HCT116 (cell line): ENCODE data around the gene TOR1AIP1. TPM values are rescaled to one million over a fixed set of nuclear protein-coding genes. Genes with fewer than 3 reads are reported as not detected.
"Not testable (repeated sequence)": the region's sequence is repeated elsewhere in the genome, so short reads cannot be mapped to it uniquely, and the experiment has no call there.

Experiments
- ATAC-seq: fragments of 200-7000 bp; cut with Tn5 transposase; 2 replicates; pipeline ENCODE4 v1.9.1; 2020; ENCODE audit warnings: mild to moderate bottlenecking, moderate library complexity
- BruUV-seq: library from RNA; stranded (reverse); fragments of 400-500 nt; replicated peaks from 2 replicates; lab custom pipeline; 2021; lab: Mats Ljungman, UMichigan
- CTCF ChIA-PET: fragments of 300-600 bp; sonication (Branson Sonifier 250); formaldehyde crosslinking; loops from one replicate; lab custom pipeline; 2021; ENCODE audit warnings: antibody characterized with exemption; lab: Charles Lee
- POLR2A ChIA-PET: fragments of 300-600, 350-600 bp; sonication (Branson Sonifier 250); formaldehyde crosslinking; loops from one replicate; lab custom pipeline; 2021; ENCODE audit warnings: antibody characterized with exemption; lab: Charles Lee
- RAD21 ChIA-PET, 2 experiments: fragments of 300-600 bp; sonication (Branson Sonifier 250); formaldehyde crosslinking; loops; one replicate each; lab custom pipeline; 2023; ENCODE audit warnings: low total read pairs in 2 of 2; ENCODE audit not compliant: uncharacterized antibody in 2 of 2, unreplicated experiment in 2 of 2, low non-redundant PET in 1 of 2; lab: Charles Lee
- DNase-seq: peaks from one replicate; pipeline ENCODE4 v3.0.0-alpha.2; 2010; ENCODE audit warnings: low read depth, low spot score
- H2AFZ ChIP-seq: fragments of 200-600 bp; shearing (Covaris generic), sonication (generic); 2 replicates; pipeline ENCODE4 v1.6.1; 2017; ENCODE audit warnings: low read depth, mixed run types, mixed read lengths, antibody characterized with exemption, low read length; ENCODE audit not compliant: poor library complexity, severe bottlenecking
- H3K27ac ChIP-seq: 2 replicates; pipeline ENCODE4 v1.5.1; 2012; ENCODE audit warnings: low read depth, low read length
- H3K27me3 ChIP-seq: fragments of 200-600 bp; sonication (generic); 2 replicates; pipeline ENCODE4 v1.6.1; 2016; ENCODE audit warnings: mixed run types, low read length, mixed read lengths; ENCODE audit not compliant: insufficient read depth
- H3K36me3 ChIP-seq, 2 experiments: fragments of 200-500 bp in 1 of 2; fragments of 200-600 bp in 1 of 2; sonication (Bioruptor generic) in 1 of 2; sonication (generic) in 1 of 2; 2 replicates each; pipeline versions ENCODE4 v1.5.1 to v1.6.1; 2014 to 2016; ENCODE audit warnings: low read length in 2 of 2, inconsistent platforms in 1 of 2, mixed read lengths in 1 of 2, mixed run types in 1 of 2; ENCODE audit not compliant: insufficient read depth in 2 of 2, control insufficient read depth in 1 of 2
- H3K4me1 ChIP-seq, 2 experiments: fragments of 200-600 bp in 1 of 2; sonication (generic) in 1 of 2; 2 replicates each; pipeline versions ENCODE4 v1.5.1 to v1.6.1; 2012 to 2017; ENCODE audit warnings: low read length in 2 of 2, inconsistent platforms in 1 of 2, mild to moderate bottlenecking in 1 of 2, mixed read lengths in 1 of 2, mixed run types in 1 of 2, moderate library complexity in 1 of 2; ENCODE audit not compliant: insufficient read depth in 2 of 2, control insufficient read depth in 1 of 2
- H3K4me2 ChIP-seq: fragments of 200-600 bp; sonication (generic); 2 replicates; pipeline ENCODE4 v1.6.1; 2017; ENCODE audit warnings: mixed run types, low read length, mixed read lengths
- H3K4me3 ChIP-seq, 2 experiments: fragments of 200-600 bp in 1 of 2; sonication (generic) in 1 of 2; replicated peaks in 1 of 2; 2 replicates each; pipeline ENCODE4 v1.5.1; 2011 to 2016; ENCODE audit warnings: low read length in 2 of 2, control low read depth in 1 of 2, low read depth in 1 of 2, mild to moderate bottlenecking in 1 of 2, mixed read lengths in 1 of 2, mixed run types in 1 of 2
- H3K79me2 ChIP-seq: fragments of 200-600 bp; sonication (generic); 2 replicates; pipeline ENCODE4 v1.6.1; 2017; ENCODE audit warnings: mild to moderate bottlenecking, mixed run types, low read length, moderate library complexity, mixed read lengths; ENCODE audit not compliant: insufficient read depth
- H3K9ac ChIP-seq: fragments of 200-600 bp; sonication (generic); 2 replicates; pipeline ENCODE4 v1.6.1; 2016; ENCODE audit warnings: low read length, mixed read lengths
- H3K9me2 ChIP-seq: fragments of 200-600 bp; sonication (generic), shearing (Covaris generic); 2 replicates; pipeline ENCODE4 v1.6.1; 2017; ENCODE audit warnings: mixed run types, mild to moderate bottlenecking, moderate library complexity; ENCODE audit not compliant: insufficient read depth
- H3K9me3 ChIP-seq, 2 experiments: fragments of 200-500 bp in 1 of 2; fragments of 200-600 bp in 1 of 2; sonication (Bioruptor generic) in 1 of 2; sonication (generic) in 1 of 2; 2 replicates each; pipeline ENCODE4 v1.6.1; 2014 to 2017; ENCODE audit warnings: low read length in 2 of 2, mixed read lengths in 2 of 2, inconsistent platforms in 1 of 2, low read depth in 1 of 2, mild to moderate bottlenecking in 1 of 2, mixed run types in 1 of 2, moderate library complexity in 1 of 2; ENCODE audit not compliant: control insufficient read depth in 1 of 2, insufficient read depth in 1 of 2
- H4K20me1 ChIP-seq: fragments of 200-600 bp; sonication (generic), shearing (Covaris generic); 2 replicates; pipeline ENCODE4 v1.6.1; 2017; ENCODE audit warnings: mixed run types, mild to moderate bottlenecking, moderate library complexity; ENCODE audit not compliant: insufficient read depth
- CBX3 ChIP-seq: IDR thresholded peaks from 2 replicates; pipeline ENCODE4 v1.6.1; 2012; ENCODE audit warnings: low read depth
- CEBPB ChIP-seq: IDR thresholded peaks from 2 replicates; pipeline ENCODE4 v1.6.1; 2012; ENCODE audit warnings: low read depth
- EGR1 ChIP-seq: IDR thresholded peaks from 2 replicates; pipeline ENCODE4 v1.6.1; 2012; ENCODE audit warnings: low read depth
- ELF1 ChIP-seq: IDR thresholded peaks from 2 replicates; pipeline ENCODE4 v1.6.1; 2012; ENCODE audit warnings: low read depth, borderline replicate concordance
- EZH2 ChIP-seq: fragments of 200-600 bp; sonication (generic); IDR thresholded peaks from 2 replicates; pipeline ENCODE4 v1.6.1; 2017; ENCODE audit warnings: antibody characterized with exemption, mixed run types
- FOSL1 ChIP-seq: IDR thresholded peaks from 2 replicates; pipeline ENCODE4 v1.6.1; 2012; ENCODE audit warnings: low read depth
- SP1 ChIP-seq: IDR thresholded peaks from 2 replicates; pipeline ENCODE4 v1.6.1; 2012; ENCODE audit warnings: low read depth
- TCF7L2 ChIP-seq: IDR thresholded peaks from 2 replicates; pipeline ENCODE4 v1.7.0; 2011; ENCODE audit warnings: borderline replicate concordance, inconsistent platforms; ENCODE audit not compliant: insufficient read depth, insufficient read length; ENCODE audit errors: extremely low read depth
- ZNF274 ChIP-seq: fragments of 200-500 bp; sonication (Bioruptor generic); IDR thresholded peaks from 2 replicates; pipeline ENCODE4 v1.6.1; 2014; ENCODE audit warnings: mild to moderate bottlenecking, low read depth, low read length, inconsistent platforms
- intact Hi-C: fragments of 100-400 bp; cut with micrococcal nuclease; formaldehyde crosslinking; loops from 2 replicates; pipeline ENCODE4 v1.10.0; 2022
- total RNA-seq: library from RNA; stranded (reverse); gene quantifications from one replicate; pipeline ENCODE4 v1.2.1, GENCODE V29; 2021; ENCODE audit not compliant: unreplicated experiment
- TF ChIP-seq, protein P1 (sequence below), 3 experiments: fragments of 200-600 bp in 1 of 3; sonication (generic) in 1 of 3; IDR thresholded peaks in 2 of 3; conservative IDR thresholded peaks in 1 of 3; 2 replicates each; pipeline ENCODE4 v1.5.1; 2012 to 2017; ENCODE audit warnings: low read depth in 2 of 3, low read length in 2 of 3, antibody characterized with exemption in 1 of 3, borderline replicate concordance in 1 of 3, control low read depth in 1 of 3, mild to moderate bottlenecking in 1 of 3, mixed read lengths in 1 of 3, mixed run types in 1 of 3, moderate library complexity in 1 of 3; ENCODE audit not compliant: insufficient read depth in 1 of 3
- TF ChIP-seq, protein P2 (sequence below): IDR thresholded peaks from 2 replicates; pipeline ENCODE4 v1.6.1; 2012; ENCODE audit warnings: low read depth

Gene TOR1AIP1
- total RNA-seq, 1 experiment from 2014 or later: 30.5 TPM

DNA sequence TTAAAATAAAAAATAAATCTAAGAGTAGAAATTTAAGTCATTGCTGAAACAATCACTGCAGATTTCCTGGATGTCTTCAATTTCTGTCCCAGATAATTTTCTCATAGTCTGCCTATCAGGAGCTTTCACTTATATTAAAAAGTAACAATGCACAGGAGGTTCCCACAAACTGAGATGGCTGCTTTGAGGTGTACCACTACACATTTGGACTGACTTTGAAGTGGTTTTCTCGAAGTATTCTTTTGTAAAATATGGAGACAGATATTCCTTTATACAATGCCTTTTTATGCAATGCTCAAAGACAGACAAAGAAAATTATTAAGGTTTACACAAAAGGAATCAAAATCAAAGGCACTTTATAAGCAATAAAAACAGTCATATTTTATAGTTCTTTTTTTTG, 29.0 kb upstream of the TOR1AIP1 start:
- POLR2A ChIA-PET: no interaction called here
- no peaks in the 10 kb centered on the region; the same call in 1 of the 2 replicates for H3K79me2 ChIP-seq
- 0 out of 2 replicates have a peak, but pooled peaks cover 6% of the 10 kb centered on the region for H4K20me1 ChIP-seq
- no peaks in the 10 kb centered on the region for H3K27me3 ChIP-seq
- no peak overlapping the region for H2AFZ ChIP-seq
- no peak overlapping the region for H3K9ac ChIP-seq
- H3K9me2 ChIP-seq: no peaks in the 10 kb centered on the region
- no peak for ATAC-seq
- H3K27ac ChIP-seq: no peak overlapping the region
- H3K9me3 ChIP-seq: no peaks in the 10 kb centered on the region
- H3K4me2 ChIP-seq: no peak overlapping the region
- CTCF ChIA-PET: interaction anchor here (0.8 to 1.4 kb wide), 2 partner anchors 38 to 147 kb away, joined by 3 to 4 read pairs; no protein-coding TSS in a partner anchor
- intact Hi-C loops: no loop called here
- no TSS peak for BruUV-seq
- H3K4me3 ChIP-seq: no peak overlapping the region
- no peak for DNase-seq
- RAD21 ChIA-PET: no interaction called here
- TF ChIP-seq TCF7L2: no peak
- TF ChIP-seq SP1: no peak
- no peak for TF ChIP-seq CBX3
- no peak for TF ChIP-seq ELF1
- no peak for TF ChIP-seq CEBPB
- no peak for TF ChIP-seq EGR1
- TF ChIP-seq, protein P1, sequence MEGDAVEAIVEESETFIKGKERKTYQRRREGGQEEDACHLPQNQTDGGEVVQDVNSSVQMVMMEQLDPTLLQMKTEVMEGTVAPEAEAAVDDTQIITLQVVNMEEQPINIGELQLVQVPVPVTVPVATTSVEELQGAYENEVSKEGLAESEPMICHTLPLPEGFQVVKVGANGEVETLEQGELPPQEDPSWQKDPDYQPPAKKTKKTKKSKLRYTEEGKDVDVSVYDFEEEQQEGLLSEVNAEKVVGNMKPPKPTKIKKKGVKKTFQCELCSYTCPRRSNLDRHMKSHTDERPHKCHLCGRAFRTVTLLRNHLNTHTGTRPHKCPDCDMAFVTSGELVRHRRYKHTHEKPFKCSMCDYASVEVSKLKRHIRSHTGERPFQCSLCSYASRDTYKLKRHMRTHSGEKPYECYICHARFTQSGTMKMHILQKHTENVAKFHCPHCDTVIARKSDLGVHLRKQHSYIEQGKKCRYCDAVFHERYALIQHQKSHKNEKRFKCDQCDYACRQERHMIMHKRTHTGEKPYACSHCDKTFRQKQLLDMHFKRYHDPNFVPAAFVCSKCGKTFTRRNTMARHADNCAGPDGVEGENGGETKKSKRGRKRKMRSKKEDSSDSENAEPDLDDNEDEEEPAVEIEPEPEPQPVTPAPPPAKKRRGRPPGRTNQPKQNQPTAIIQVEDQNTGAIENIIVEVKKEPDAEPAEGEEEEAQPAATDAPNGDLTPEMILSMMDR (IDR thresholded peaks at IDR 0.05 in 2 of 3, conservative IDR thresholded peaks at IDR 0.05 in 1 of 3; ENCODE audit: borderline replicate concordance in 1 of 3, insufficient read depth in 1 of 3, low read depth in 2 of 3, low read length in 2 of 3): no peak
- TF ChIP-seq EZH2: no peak
- no peak for TF ChIP-seq ZNF274
- TF ChIP-seq, protein P2, sequence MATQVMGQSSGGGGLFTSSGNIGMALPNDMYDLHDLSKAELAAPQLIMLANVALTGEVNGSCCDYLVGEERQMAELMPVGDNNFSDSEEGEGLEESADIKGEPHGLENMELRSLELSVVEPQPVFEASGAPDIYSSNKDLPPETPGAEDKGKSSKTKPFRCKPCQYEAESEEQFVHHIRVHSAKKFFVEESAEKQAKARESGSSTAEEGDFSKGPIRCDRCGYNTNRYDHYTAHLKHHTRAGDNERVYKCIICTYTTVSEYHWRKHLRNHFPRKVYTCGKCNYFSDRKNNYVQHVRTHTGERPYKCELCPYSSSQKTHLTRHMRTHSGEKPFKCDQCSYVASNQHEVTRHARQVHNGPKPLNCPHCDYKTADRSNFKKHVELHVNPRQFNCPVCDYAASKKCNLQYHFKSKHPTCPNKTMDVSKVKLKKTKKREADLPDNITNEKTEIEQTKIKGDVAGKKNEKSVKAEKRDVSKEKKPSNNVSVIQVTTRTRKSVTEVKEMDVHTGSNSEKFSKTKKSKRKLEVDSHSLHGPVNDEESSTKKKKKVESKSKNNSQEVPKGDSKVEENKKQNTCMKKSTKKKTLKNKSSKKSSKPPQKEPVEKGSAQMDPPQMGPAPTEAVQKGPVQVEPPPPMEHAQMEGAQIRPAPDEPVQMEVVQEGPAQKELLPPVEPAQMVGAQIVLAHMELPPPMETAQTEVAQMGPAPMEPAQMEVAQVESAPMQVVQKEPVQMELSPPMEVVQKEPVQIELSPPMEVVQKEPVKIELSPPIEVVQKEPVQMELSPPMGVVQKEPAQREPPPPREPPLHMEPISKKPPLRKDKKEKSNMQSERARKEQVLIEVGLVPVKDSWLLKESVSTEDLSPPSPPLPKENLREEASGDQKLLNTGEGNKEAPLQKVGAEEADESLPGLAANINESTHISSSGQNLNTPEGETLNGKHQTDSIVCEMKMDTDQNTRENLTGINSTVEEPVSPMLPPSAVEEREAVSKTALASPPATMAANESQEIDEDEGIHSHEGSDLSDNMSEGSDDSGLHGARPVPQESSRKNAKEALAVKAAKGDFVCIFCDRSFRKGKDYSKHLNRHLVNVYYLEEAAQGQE: no peak
- no peak for TF ChIP-seq FOSL1
- H3K36me3 ChIP-seq: peaks cover 8 to 27% of the 10 kb centered on the region in 2 experiments; a peak in 3 of 4 replicates
- peaks cover 0 to 8% of the 10 kb centered on the region in 2 experiments; a peak in 2 of 4 replicates for H3K4me1 ChIP-seq

DNA sequence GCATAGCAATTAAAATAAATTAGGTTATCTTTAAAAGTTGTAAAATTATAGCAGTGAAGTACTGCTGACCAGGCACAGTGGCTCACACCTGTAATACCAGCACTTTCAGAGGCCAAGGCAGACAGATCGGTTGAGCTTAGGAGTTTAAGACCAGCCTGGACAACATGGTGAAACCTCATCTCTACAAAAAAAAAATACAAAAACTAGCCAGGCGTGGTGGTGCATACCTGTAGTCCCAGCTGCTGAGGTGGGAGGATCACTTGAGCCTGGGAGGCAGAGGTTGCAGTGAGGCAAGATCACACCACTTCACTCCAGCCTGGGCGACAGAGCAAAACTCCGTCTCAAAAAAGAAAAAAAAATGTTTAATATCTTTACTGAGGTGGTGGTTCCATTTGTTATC, 26.3 kb upstream of the TOR1AIP1 start:
- H3K9ac ChIP-seq, BruUV-seq, intact Hi-C loops, ATAC-seq, H2AFZ ChIP-seq, H3K27me3 ChIP-seq, RAD21 ChIA-PET, DNase-seq, H3K4me1 ChIP-seq, H3K4me3 ChIP-seq, H3K9me2 ChIP-seq, H4K20me1 ChIP-seq, H3K27ac ChIP-seq, H3K4me2 ChIP-seq, POLR2A ChIA-PET, H3K9me3 ChIP-seq, CTCF ChIA-PET: not testable (repeated sequence)
- peaks cover 12% of the 10 kb centered on the region for H3K79me2 ChIP-seq
- H3K36me3 ChIP-seq: peaks cover 5 to 19% of the 10 kb centered on the region in 2 experiments; a peak in 3 of 4 replicates
